HepG2 (cell line): ENCODE measurements around the gene SLC4A11. TPM values are rescaled to one million over a fixed set of nuclear protein-coding genes. Genes with fewer than 3 reads are reported as not detected.

Source experiments
- GATAD1 ChIP-seq: IDR thresholded peaks from 2 replicates; pipeline ENCODE4 v1.6.1; 2016; ENCODE audit warnings: missing genetic modification reagents, missing compliant biosample characterization
- MAFG ChIP-seq: sonication (generic); formaldehyde crosslinking; IDR thresholded peaks from 2 replicates; pipeline ENCODE4 v1.5.1; 2020; ENCODE audit warnings: mild to moderate bottlenecking, missing genetic modification reagents
- MIER2 ChIP-seq: IDR thresholded peaks from 2 replicates; pipeline ENCODE4 v1.6.1; 2016; ENCODE audit warnings: missing biosample characterization, missing genetic modification reagents
- NCOA2 ChIP-seq: sonication (generic); formaldehyde crosslinking; IDR thresholded peaks from 2 replicates; pipeline ENCODE4 v1.8.0; 2022; ENCODE audit warnings: inconsistent platforms
- NFKB2 ChIP-seq: sonication (generic); formaldehyde crosslinking; IDR thresholded peaks from 2 replicates; pipeline ENCODE4 v1.4.0; 2020; ENCODE audit warnings: missing genetic modification reagents, borderline replicate concordance
- SATB2 ChIP-seq: sonication (generic); formaldehyde crosslinking; IDR thresholded peaks from 2 replicates; pipeline ENCODE4 v1.5.0; 2020; ENCODE audit warnings: missing genetic modification reagents
- THAP11 ChIP-seq: IDR thresholded peaks from 2 replicates; pipeline ENCODE4 v1.6.1; 2016; ENCODE audit warnings: missing biosample characterization, missing genetic modification reagents
- YEATS2 ChIP-seq: sonication (generic); formaldehyde crosslinking; IDR thresholded peaks from 2 replicates; pipeline ENCODE4 v1.4.0; 2020; ENCODE audit warnings: missing genetic modification reagents, borderline replicate concordance
- ZBTB21 ChIP-seq: sonication (generic); formaldehyde crosslinking; IDR thresholded peaks from 2 replicates; pipeline ENCODE4 v1.4.0; 2020; ENCODE audit warnings: missing genetic modification reagents
- ZBTB42 ChIP-seq: sonication (generic); formaldehyde crosslinking; IDR thresholded peaks from 2 replicates; pipeline ENCODE4 v1.5.0; 2020; ENCODE audit warnings: mild to moderate bottlenecking, missing genetic modification reagents
- ZKSCAN1 ChIP-seq: fragments of 150-350 bp; IDR thresholded peaks from 2 replicates; pipeline ENCODE4 v1.6.1; 2014; ENCODE audit warnings: low read length
- ZMAT3 ChIP-seq: sonication (generic); formaldehyde crosslinking; conservative IDR thresholded peaks from 2 replicates; pipeline ENCODE4 v1.7.0; 2021; ENCODE audit warnings: missing genetic modification reagents
- ZNF121 ChIP-seq: sonication (generic); formaldehyde crosslinking; IDR thresholded peaks from 2 replicates; pipeline ENCODE4 v1.5.0; 2020; ENCODE audit warnings: mild to moderate bottlenecking, missing genetic modification reagents
- ZNF296 ChIP-seq: sonication (generic); formaldehyde crosslinking; conservative IDR thresholded peaks from 2 replicates; pipeline ENCODE4 v1.5.0; 2020; ENCODE audit warnings: mild to moderate bottlenecking, missing genetic modification reagents
- ZNF546 ChIP-seq: sonication (generic); formaldehyde crosslinking; conservative IDR thresholded peaks from 2 replicates; pipeline ENCODE4 v1.8.1; 2023; ENCODE audit warnings: mild to moderate bottlenecking, missing genetic modification reagents
- ZNF556 ChIP-seq: sonication (generic); formaldehyde crosslinking; IDR thresholded peaks from 2 replicates; pipeline ENCODE4 v1.4.0; 2020; ENCODE audit warnings: mild to moderate bottlenecking, missing genetic modification reagents, borderline replicate concordance
- ZNF569 ChIP-seq: sonication (generic); formaldehyde crosslinking; IDR thresholded peaks from 2 replicates; pipeline ENCODE4 v1.5.0; 2020; ENCODE audit warnings: mild to moderate bottlenecking, missing genetic modification reagents, moderate library complexity, borderline replicate concordance
- ZNF619 ChIP-seq: sonication (generic); formaldehyde crosslinking; IDR thresholded peaks from 2 replicates; pipeline ENCODE4 v1.4.0; 2020; ENCODE audit warnings: mild to moderate bottlenecking, missing genetic modification reagents
- ZNF703 ChIP-seq: sonication (generic); formaldehyde crosslinking; IDR thresholded peaks from 2 replicates; pipeline ENCODE4 v1.5.1; 2020; ENCODE audit warnings: missing genetic modification reagents, mild to moderate bottlenecking, moderate library complexity, borderline replicate concordance
- ZNF816 ChIP-seq: sonication (generic); formaldehyde crosslinking; IDR thresholded peaks from 2 replicates; pipeline ENCODE4 v1.8.0; 2022; ENCODE audit warnings: missing genetic modification reagents, mild to moderate bottlenecking, borderline replicate concordance
- ZNF883 ChIP-seq: sonication (generic); formaldehyde crosslinking; IDR thresholded peaks from 2 replicates; pipeline ENCODE4 v1.5.1; 2020; ENCODE audit warnings: mild to moderate bottlenecking, missing genetic modification reagents; ENCODE audit errors: not compliant biosample characterization
- polyA plus RNA-seq, 8 experiments: library from polyadenylated mRNA; depleted of rRNA in 3 of 8; stranded (reverse) in 7 of 8; unstranded in 1 of 8; fragments of >200 nt; fragmentation: Illumina TruSeq in 4 of 8; extraction: Trizol in 4 of 8; gene quantifications; 2 replicates each; pipeline versions ENCODE4 v1.2.1 to v1.2.3, GENCODE V29; 2011 to 2016; ENCODE audit warnings: low read depth in 4 of 8, missing spikeins in 1 of 8, mixed read lengths in 1 of 8; ENCODE audit not compliant: insufficient read depth in 1 of 8
- total RNA-seq, 5 experiments: library from RNA; depleted of rRNA; stranded (reverse); fragments of >200 nt; fragmentation: Illumina TruSeq; extraction: Trizol; gene quantifications; 2 replicates each; pipeline ENCODE4 v1.2.3, GENCODE V29; 2016; ENCODE audit warnings: low read depth in 1 of 5
- TF ChIP-seq, protein P1 (sequence below): sonication (generic); formaldehyde crosslinking; IDR thresholded peaks from 2 replicates; pipeline ENCODE4 v1.4.0; 2020; ENCODE audit warnings: missing genetic modification reagents
- TF ChIP-seq, protein P2 (sequence below): IDR thresholded peaks from 2 replicates; pipeline ENCODE4 v1.6.1; 2012; ENCODE audit warnings: inconsistent platforms
- TF ChIP-seq, protein P3 (sequence below): sonication (generic); formaldehyde crosslinking; IDR thresholded peaks from 2 replicates; pipeline ENCODE4 v1.4.0; 2020; ENCODE audit warnings: mild to moderate bottlenecking, missing genetic modification reagents, borderline replicate concordance

SLC4A11 gene
- total and polyA plus RNA-seq, 2 of the 13 experiments (the other 11 are each of a cell fraction or from before 2014, with no cell fraction given): 3.9 to 27.0 TPM

- TF ChIP-seq ZNF703 (CRISPR knock-in tag) (peak; percentile 35; the same call in 1 of the 2 replicates), ZNF569 (CRISPR knock-in tag) (peak; percentile 46; the same call in 1 of the 2 replicates), ZNF121 (CRISPR knock-in tag) (peak; percentile 52; the same call in 1 of the 2 replicates), ZMAT3 (CRISPR knock-in tag) (no peak; the same call in 1 of the 2 replicates), ZBTB42 (peak; percentile 68; the same call in 1 of the 2 replicates), YEATS2 (CRISPR knock-in tag) (peak; percentile 83; the same call in 1 of the 2 replicates), THAP11 (peak; percentile 86), MAFG (CRISPR knock-in tag) (no peak), MIER2 (peak; percentile 69; the same call in 1 of the 2 replicates), NCOA2 (no peak), ZNF556 (peak; percentile 94), ZNF546 (peak; percentile 84), ZNF296 (CRISPR knock-in tag) (peak; percentile 62; the same call in 1 of the 2 replicates), ZNF816 (CRISPR knock-in tag) (peak; percentile 96), NFKB2 (CRISPR knock-in tag) (peak; percentile 95), ZKSCAN1 (peak; percentile 56; the same call in 1 of the 2 replicates), ZNF883 (CRISPR knock-in tag) (peak; percentile 95), GATAD1 (peak; percentile 78), ZBTB21 (CRISPR knock-in tag) (no peak), ZNF619 (CRISPR knock-in tag) (peak; percentile 27; the same call in 1 of the 2 replicates), SATB2 (CRISPR knock-in tag) (peak; percentile 89; the same call in 1 of the 2 replicates)
- TF ChIP-seq, protein P1, sequence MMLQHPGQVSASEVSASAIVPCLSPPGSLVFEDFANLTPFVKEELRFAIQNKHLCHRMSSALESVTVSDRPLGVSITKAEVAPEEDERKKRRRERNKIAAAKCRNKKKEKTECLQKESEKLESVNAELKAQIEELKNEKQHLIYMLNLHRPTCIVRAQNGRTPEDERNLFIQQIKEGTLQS: no peak; the same call in 1 of the 2 replicates
- TF ChIP-seq, protein P2, sequence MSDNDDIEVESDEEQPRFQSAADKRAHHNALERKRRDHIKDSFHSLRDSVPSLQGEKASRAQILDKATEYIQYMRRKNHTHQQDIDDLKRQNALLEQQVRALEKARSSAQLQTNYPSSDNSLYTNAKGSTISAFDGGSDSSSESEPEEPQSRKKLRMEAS: peak; percentile 62; the same call in 1 of the 2 replicates
- TF ChIP-seq, protein P3, sequence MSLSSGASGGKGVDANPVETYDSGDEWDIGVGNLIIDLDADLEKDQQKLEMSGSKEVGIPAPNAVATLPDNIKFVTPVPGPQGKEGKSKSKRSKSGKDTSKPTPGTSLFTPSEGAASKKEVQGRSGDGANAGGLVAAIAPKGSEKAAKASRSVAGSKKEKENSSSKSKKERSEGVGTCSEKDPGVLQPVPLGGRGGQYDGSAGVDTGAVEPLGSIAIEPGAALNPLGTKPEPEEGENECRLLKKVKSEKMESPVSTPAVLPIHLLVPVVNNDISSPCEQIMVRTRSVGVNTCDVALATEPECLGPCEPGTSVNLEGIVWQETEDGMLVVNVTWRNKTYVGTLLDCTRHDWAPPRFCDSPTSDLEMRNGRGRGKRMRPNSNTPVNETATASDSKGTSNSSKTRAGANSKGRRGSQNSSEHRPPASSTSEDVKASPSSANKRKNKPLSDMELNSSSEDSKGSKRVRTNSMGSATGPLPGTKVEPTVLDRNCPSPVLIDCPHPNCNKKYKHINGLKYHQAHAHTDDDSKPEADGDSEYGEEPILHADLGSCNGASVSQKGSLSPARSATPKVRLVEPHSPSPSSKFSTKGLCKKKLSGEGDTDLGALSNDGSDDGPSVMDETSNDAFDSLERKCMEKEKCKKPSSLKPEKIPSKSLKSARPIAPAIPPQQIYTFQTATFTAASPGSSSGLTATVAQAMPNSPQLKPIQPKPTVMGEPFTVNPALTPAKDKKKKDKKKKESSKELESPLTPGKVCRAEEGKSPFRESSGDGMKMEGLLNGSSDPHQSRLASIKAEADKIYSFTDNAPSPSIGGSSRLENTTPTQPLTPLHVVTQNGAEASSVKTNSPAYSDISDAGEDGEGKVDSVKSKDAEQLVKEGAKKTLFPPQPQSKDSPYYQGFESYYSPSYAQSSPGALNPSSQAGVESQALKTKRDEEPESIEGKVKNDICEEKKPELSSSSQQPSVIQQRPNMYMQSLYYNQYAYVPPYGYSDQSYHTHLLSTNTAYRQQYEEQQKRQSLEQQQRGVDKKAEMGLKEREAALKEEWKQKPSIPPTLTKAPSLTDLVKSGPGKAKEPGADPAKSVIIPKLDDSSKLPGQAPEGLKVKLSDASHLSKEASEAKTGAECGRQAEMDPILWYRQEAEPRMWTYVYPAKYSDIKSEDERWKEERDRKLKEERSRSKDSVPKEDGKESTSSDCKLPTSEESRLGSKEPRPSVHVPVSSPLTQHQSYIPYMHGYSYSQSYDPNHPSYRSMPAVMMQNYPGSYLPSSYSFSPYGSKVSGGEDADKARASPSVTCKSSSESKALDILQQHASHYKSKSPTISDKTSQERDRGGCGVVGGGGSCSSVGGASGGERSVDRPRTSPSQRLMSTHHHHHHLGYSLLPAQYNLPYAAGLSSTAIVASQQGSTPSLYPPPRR (CRISPR knock-in tag): peak; percentile 71
Observed at GRCh38 chr20:3204124-3204794, 34.7 kb downstream of the SLC4A11 start, which contains the start of gene DDRGK1 (continued).
